ENCODE results near the gene ZC3H15.
A peak's percentile ranks its signal among the peaks of the same experiment; 100 is the strongest.
"Not testable (repeated sequence)": the region's sequence is repeated elsewhere in the genome, so short reads cannot be mapped to it uniquely, and the experiment has no call there.

The ZC3H15 gene

DNA sequence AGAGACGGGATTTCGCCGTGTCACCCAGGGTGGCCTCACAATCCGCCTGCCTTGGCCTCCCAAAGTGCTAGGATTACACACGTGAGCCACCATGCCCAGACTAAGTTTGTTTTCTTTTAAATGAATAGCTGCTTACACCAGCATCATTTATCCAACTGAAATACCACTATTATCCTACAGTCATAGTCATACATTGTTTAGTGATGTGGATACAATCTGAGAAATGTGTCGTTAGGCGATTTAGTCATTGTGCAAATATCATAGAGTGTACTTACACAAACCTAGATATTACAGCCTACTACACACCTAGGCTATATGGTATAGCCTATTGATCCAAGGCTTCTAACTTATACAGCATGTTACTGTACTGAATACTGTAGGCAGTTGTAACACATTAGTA lies 10.3 kb downstream of the ZC3H15 start:
- DNase-seq: no peak

DNA sequence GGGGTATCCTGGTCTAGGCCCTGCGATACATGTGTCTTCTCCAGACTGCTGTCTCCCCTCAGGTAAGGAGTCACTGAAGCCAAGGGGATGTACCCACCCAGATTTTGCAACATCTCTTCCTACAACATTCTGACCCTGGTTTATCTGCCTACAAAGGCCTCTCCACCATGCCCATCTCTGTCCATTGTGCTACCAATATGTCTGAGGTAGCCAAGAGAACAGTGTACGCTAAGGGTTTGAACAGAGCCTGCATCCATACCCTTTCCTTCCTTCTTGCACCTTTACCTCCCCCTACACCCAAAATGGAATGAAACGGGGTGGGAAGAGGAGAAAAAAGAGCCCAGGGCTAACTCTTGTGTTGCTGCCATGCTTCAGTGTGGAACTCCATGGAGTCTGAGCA lies 11.9 kb downstream of the ZC3H15 start:
- DNase-seq: no peak

DNA sequence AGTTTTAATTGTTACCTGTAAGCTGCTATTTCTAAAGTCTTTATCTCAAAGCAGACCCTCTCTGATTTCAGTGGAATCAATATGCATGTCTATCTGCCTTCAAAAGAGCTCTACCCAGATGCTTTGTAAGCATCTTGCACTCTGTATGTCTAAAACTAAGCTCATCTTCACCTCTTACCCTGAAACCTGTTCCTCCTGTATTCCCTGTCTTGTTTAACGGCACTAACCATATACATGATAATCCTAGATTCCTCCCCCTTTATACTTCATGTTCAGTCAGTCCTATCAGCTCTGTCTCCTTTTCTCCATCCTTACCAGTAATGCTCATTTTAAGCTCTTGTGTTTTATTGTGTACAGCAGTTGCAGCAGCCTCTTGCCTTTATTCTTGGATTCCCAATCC lies 12.8 kb downstream of the ZC3H15 start:
- no peak for DNase-seq

DNA sequence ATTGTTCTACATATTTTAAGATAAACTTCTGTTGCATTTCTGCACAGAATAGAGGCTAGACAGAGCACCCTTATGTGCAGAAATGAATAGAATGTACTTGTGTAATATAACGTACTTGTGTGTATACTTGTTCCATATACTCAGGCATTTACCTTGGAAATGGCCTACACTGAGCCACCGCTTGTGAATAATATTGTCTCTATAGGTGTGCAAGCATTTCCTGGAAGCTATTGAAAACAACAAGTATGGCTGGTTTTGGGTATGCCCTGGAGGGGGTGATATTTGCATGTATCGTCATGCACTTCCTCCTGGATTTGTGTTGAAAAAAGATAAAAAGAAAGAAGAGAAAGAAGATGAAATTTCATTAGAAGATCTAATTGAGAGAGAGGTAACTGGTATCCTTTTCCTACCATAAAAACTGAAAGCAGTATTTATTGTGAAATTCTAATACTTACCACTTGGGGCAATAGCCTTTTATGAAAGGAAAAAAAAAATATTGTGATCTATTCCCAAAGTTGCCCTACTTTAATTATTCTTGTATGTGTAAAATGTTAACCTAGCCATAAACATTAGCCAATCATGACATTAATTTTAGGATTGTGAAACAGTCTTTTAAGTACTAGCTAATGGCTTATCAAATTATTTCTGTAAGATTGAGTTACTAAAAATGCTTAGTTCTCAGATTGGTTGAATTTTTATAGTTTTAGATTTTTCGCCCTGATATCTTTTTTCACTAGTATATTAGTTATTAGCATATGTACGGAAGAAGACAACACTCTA lies 18.0 kb downstream of the ZC3H15 start:
- peak; percentile 28 to 68 for DNase-seq

DNA sequence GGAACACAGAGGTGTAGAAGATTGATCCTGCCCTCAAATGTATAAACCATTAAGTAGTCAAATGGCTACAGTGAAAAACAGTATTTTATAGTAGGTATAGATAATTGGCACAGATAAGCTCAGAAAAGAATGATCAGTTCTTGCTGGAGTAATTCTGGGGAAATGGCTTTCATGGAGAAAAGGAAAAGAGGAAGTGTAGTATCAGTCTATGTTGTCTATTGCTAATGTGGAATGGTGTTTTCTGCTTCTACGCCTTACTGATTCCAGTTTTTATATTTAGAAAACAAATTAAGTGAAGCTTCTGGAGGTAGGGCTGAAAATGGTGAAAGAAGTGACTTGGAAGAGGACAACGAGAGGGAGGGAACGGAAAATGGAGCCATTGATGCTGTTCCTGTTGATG lies 22.2 kb downstream of the ZC3H15 start:
- DNase-seq: no peak

DNA sequence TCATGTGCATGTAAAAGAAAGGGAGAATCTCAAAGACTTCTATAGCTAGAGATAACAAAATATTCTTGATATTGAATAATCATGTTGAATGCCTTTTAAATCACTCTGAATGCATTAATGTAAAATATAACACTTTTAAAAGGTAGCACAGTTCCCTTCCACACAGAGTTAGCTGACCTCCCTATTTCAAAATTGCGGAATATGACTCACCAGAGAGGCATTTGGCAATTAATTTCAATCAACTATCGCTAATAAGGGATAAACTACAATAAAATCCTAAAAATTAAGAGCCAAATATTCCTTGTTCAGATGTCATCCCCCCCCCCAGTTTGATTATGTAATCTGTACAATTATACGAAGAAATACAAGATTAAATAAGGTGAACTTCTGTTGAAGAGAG lies 29.3 kb downstream of the ZC3H15 start:
- DNase-seq: no peak

DNA sequence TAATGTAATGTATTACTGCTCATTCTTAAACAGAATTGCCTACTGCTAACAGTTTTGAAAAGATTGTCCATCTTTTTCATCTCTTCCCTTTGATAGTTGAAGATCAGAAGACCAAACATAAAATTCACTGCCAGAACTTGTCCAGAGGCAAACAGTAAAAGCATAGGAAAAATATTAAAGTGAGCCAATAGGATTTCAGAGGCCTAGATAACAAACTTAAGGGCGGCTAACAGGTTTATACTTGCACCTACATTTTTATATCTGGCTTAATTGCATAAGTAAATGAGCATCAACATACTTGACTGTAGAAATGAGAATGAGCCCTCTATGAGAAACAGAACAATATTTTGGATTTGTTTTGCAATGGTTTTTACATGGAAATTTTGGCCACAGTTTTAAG lies 30.3 kb downstream of the ZC3H15 start:
- DNase-seq: no peak

DNA sequence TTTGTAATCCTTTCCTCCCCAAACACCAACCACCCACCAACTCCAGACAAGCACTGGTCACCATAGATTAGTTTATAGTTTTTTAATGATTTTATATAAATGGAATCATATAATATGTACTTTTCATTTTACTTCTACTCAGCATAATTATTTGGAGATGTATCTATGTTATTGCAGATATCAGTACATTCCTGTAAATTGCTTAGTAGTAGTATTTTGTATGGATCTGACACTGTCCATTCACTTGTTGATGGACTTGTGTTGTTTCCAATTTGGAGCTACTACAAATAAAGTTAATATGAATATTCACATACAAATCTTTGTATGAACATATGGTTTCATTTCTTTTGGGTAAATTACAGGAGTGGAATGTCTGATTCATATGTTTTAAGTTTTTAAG lies 31.0 kb downstream of the ZC3H15 start:
- DNase-seq: no peak

DNA sequence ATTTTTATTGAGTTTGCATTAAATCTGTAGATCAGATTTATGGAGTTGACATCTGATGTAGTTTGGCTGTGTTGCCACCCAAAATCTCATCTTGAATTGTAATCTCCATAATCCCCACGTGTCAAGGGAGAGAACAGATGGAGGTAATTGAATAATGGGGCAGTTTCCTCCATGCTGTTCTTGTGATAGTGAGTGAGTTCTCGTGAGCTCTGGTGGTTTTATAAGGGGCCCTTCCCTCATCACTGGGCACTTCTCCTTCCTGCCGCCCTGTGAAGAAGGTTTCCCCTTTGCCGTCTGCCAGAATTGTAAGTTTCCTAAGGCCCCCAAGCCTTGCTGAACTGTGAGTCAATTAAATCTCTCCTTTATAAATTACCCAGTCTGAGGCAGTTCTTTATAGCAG lies 32.2 kb downstream of the ZC3H15 start:
- DNase-seq: no peak

DNA sequence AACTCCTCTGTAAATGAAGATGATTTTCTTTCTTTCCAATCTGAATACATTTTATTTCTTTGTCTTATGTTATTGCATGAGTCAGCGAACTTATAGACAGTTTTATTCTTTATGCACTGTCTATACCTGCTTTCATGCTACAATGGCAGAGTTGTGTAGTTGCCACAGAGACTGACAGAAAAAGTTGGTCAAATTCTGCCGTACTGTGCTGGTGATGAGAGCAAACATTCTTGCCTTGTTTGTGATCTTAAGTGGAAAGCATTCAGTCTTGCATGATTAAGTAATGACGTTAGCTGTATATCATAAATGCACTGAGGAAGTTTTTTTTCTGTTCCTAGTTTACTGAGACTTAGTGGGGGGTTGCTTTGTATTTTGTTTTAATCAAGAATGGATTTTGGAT lies 32.9 kb downstream of the ZC3H15 start:
- no peak for DNase-seq

DNA sequence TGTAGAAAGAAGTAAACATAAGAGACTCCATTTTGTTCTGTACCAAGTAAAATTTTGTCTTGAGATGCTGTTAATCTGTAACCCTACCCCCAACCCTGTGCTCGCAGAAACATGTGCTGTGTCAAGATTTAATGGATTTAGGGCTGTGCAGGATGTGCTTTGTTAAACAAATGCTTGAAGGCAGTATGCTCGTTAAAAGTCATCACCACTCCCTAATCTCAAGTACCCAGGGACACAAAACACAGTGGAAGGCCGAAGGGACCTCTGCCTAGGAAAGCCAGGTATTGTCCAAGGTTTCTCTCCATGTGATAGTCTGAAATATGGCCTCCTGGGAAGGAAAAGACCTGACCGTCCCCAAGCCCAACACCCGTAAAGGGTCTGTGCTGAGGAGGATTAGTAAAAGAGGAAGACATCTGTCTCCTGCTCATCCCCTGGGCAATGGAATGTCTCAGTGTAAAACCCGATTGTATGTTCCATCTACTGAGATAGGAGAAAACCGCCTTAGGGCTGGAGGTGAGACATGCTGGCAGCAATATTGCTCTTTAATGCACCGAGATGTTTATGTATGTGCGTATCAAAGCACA lies 35.6 kb downstream of the ZC3H15 start:
- not testable (repeated sequence) for DNase-seq

DNA sequence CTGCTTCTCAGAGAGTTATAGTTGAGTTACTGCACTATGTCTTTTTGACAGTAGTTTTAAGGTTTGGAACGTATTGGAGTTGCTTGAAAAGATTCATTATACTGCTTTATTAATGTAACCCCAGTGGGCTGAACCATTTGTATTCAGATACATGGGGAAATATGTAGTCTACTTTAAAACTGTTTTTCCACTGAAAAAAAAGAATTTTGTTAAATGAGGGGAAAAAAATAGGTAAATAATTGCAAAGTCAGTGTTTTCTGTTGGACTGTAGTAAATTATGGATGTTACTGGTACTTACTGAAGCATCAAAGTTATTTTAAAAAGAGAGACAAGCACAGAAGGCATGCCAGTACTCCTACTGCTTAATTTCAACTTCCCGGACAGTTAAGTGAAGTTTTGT lies 36.4 kb downstream of the ZC3H15 start:
- DNase-seq: no peak

DNA sequence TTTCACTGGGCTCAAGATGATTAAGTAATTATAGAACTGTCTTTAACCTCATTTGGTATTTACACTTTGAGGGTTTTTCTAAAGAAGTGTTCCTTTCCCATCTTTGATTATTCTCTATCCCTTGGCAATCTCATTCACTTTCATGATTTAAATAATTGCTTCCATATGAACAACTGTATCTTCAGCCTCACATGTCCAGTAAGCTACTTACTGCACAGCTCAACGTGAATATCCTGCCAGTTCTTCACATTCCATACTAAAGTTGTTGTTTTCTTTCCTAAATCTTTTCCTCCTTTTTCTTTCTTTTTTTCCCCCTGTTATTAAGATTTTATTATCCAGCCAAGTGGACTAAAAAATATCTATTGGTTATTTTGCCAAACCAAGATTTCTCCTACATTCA lies 37.7 kb downstream of the ZC3H15 start:
- DNase-seq: no peak

DNA sequence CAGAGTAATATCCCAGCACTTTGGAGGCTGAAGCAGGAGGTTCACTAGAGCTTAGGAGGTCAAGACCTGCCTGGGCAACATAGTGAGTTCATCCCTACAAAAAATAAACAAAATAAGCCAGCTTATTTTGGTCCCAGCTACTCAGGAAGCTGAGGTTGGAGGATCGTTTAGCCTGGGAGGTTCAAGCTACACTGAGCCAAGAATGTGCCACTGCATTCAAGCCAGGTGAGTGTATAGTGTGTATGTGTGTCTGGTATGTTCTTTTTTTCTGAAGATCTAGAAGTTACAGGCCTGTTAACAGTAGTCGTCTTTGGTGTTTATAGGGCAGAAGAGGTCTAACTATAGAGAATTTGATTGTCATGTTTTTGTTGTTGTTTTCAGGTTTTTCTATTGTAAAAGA lies 40.2 kb downstream of the ZC3H15 start:
- no peak for DNase-seq

DNA sequence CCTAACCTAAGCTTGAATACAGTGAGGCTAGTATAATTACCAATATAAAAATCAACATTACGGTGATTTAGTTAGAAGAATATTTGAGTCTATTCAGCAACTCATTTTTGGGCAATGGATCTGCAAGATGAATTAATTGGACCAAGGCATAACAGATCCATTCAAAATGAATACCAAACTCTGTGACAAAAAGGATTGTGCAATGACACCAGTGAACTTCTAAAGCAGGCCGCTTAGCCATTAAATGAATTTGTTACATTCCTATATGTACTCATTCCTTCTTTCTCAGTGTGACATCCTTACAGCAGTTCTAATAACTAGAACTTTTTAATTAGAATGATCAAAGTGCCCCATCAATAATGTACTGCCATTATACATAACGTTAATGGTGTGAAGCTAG lies 44.3 kb downstream of the ZC3H15 start:
- no peak for DNase-seq

DNA sequence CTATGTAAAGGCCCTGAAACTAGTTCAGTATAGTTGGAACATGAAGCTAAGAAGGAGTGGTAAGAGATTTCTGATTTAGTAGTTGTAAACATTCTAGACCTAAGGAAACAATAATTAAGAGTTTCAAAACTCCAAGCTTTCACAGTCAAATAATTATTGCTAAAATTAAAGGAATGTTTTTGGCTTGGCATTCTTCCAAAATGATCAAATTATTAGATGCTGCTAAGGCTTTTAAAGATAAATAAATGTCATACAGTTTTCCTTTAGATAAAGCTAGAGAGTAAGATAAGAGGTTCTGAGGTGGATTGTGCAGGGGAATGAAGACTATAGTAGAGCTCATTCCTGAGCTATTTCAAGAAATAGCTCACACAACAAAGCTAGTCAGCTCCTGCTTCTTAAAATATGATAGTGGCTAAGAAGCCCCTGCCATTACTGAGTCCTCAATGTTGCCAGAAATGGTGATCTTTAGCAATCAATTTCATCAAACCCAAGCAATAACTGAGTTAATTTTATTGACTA lies 45.3 kb downstream of the ZC3H15 start:
- no peak for DNase-seq

DNA sequence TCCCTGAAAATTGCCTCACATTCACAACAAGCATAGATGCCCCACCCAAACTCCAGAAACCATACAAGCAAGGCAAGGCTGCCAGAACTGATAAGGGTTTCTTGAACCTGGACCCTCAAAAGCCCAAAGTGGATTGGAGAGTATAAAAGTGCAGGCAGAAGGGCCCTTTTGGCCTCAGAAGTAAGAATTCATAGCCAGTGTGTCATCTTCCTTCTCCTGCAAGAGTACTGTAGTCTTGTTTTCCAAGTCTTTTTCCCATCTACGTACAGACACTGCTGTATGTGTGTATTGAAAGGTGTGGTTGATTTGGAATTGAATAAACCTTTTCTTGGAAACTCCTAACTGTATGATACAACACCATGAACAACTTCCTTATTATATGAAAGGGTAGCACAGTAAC lies 46.8 kb downstream of the ZC3H15 start:
- no peak for DNase-seq

DNA sequence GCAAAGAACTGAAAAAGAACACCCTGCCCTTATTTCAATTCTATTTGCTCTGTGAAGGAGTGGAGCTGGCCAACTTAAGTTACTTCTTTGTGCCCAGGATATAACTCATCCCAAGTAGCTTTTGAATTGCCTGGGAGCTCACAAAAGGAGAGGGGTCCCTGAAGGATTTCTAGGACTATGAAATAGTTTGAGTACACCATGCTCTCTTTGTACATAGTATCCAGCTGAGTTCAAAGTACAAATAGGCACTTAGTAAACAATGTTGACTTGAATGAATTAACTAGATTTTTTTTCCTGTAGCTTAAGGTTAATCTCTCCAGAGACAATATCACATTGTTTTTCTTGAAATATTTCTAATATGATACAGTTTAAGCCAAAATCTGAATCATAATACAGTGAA lies 47.7 kb downstream of the ZC3H15 start:
- DNase-seq: no peak

DNA sequence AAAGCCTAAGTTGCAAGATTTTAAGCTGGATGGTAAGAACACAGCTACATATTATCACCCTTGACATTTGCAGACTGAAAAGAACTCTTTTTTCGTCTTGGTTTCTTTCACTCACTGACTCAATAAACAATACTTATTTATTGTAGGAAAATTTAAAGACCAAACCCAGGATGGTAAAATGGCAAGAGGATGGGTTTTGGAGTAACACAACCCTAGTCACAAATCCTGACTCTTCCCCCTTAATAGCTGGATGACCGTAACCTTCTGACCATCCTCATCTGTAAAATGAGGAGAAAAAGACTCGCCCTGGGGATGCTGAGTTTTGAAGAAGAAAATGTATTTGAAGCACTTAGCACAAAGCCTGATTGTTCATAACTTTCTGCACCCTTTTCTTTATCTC lies 48.3 kb downstream of the ZC3H15 start:
- no peak for DNase-seq

DNA sequence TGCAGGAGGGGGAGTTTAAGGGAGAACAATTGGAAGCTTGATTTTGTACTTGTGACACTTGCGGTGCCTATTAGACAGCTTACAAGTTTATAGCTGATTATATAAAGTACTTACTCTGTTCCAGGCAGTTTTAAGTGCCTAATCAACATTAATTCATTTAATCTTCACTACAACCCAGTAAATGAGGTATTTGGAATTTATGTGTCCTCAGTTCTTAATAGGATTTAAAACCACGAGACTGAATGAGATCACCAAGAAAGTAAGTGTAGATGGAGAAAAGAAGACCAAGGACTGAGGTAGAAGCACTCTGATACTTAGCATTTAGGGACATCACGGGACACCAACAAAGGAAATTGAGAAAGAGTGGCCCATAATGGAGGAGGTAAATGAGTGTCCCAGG lies 49.8 kb downstream of the ZC3H15 start:
- DNase-seq: no peak

DNA sequence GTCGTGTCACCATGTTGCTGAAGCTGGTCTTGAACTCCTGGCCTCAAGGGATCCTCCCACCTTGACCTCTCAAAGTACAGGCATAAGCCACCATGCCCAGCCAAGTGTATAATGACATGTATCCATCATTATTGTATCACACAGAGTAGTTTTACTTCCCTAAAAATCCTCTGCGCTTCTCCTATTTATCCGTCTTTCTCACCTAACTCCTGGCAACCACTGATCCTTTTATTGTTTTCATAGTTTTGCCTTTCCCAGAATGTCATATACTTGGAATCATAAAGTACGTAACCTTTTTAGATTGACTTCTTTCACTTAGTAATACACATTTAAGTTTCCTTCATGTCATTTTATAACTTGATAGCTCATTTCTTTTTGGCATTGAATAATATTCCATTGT lies 51.0 kb downstream of the ZC3H15 start:
- no peak for DNase-seq

DNA sequence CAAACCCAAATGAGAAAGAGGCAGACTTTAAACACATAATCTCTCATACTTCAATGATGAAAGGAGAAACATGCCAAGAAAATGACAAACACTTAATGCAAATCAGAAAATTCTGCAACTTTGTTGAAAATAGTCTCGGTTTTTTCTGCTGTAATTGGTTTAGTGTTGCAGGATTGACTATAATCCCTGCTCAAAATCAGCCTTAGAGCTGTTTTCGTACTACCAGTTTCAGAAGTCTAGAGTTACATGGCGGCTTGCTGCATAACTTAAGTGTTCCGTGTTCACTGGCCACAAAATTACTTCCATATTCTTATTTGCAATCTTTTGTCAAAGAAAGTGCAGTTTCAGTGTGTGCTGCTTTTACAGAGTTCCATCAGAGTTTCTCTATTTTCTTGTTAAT lies 54.9 kb downstream of the ZC3H15 start:
- no peak for DNase-seq

DNA sequence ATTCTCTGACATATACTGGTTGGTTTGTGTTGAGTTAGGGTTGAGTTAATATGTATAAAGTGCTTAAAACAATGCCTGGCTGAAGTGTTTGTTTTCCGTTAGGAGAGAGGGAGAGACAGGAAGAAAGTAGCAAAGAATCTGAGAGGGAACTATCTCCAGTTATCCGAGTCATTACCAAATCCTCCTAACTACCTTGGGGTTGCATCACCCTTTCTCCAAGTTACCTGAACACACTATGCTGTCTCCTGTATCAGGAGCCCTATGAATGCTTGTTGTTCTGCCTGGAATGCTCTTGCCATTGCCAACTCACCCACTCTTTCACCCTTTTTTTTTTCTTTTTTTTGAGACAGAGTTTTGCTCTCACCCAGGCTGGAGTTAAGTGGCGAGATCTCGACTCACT lies 55.9 kb downstream of the ZC3H15 start:
- no peak for DNase-seq

DNA sequence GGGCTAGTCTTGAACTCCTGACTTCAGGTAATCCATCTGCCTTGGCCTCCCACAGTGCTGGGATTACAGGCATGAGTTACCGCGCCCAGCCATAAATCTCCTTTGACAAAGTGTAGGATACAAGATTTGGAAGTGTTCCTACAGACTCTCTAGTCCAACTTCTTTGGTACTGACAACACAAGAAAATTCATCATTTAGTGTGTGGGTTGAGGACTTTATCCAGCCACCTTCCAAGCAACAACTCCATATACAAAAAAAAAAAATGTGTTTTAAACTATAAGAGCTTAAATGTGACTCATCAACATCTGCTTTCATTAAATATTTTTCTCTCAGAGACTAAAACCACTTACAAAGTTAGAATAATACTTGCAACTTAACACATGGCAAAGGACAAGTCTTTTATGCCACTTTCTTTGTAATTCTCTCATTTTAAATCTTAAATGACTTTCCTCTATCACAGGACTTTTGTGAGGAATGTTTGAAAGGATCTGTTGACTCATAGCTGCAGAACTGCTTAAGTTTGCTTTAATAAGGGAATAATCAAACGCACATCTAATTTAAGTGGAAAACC lies 57.6 kb downstream of the ZC3H15 start:
- DNase-seq: peak in 1 of 2 donors; percentile 10
